NB4 (cell line): ENCODE results near the gene PKNOX2.

ENCODE experiments used
- DNase-seq: peaks from one replicate; pipeline ENCODE4 v3.0.0; 2010; ENCODE audit warnings: low read depth
- H3K4me3 ChIP-seq: one replicate; pipeline ENCODE4 v1.5.1; 2011; ENCODE audit warnings: mild to moderate bottlenecking, low read depth, low read length, moderate library complexity
- MAX ChIP-seq: IDR thresholded peaks from 2 replicates; pipeline ENCODE4 v1.6.1; 2011; ENCODE audit warnings: low read depth, low read length
- MYC ChIP-seq: IDR thresholded peaks from 2 replicates; pipeline ENCODE4 v1.6.1; 2011; ENCODE audit warnings: low read depth, low read length
- POLR2A ChIP-seq: IDR thresholded peaks from 2 replicates; pipeline ENCODE4 v1.6.1; 2011; ENCODE audit warnings: mild to moderate bottlenecking; ENCODE audit not compliant: insufficient read length; ENCODE audit errors: extremely low read depth
- TF ChIP-seq, protein P1 (sequence below): IDR thresholded peaks from one replicate; pipeline ENCODE4 v1.5.1; 2012; ENCODE audit warnings: low read depth, low read length

The PKNOX2 gene

GRCh38 chr11:125301346-125301745 is 136.8 kb downstream of the PKNOX2 start:
- no peak overlapping the region for H3K4me3 ChIP-seq
- DNase-seq = no peak
- TF ChIP-seq MYC (no peak), MAX (no peak), POLR2A (no peak)
- TF ChIP-seq, protein P1, sequence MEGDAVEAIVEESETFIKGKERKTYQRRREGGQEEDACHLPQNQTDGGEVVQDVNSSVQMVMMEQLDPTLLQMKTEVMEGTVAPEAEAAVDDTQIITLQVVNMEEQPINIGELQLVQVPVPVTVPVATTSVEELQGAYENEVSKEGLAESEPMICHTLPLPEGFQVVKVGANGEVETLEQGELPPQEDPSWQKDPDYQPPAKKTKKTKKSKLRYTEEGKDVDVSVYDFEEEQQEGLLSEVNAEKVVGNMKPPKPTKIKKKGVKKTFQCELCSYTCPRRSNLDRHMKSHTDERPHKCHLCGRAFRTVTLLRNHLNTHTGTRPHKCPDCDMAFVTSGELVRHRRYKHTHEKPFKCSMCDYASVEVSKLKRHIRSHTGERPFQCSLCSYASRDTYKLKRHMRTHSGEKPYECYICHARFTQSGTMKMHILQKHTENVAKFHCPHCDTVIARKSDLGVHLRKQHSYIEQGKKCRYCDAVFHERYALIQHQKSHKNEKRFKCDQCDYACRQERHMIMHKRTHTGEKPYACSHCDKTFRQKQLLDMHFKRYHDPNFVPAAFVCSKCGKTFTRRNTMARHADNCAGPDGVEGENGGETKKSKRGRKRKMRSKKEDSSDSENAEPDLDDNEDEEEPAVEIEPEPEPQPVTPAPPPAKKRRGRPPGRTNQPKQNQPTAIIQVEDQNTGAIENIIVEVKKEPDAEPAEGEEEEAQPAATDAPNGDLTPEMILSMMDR = no peak

- TF ChIP-seq, protein P1 = no peak
- TF ChIP-seq MYC (no peak), MAX (no peak), POLR2A (no peak)
- DNase-seq = no peak
- no peak overlapping the region for H3K4me3 ChIP-seq
Measured at GRCh38 chr11:125303186-125303585, 138.6 kb downstream of the PKNOX2 start.

GRCh38 chr11:125303694-125304093 is 139.1 kb downstream of the PKNOX2 start:
- DNase-seq = no peak
- H3K4me3 ChIP-seq = no peak overlapping the region
- TF ChIP-seq MAX (no peak), POLR2A (no peak), MYC (no peak)
- TF ChIP-seq, protein P1 = no peak

DNA sequence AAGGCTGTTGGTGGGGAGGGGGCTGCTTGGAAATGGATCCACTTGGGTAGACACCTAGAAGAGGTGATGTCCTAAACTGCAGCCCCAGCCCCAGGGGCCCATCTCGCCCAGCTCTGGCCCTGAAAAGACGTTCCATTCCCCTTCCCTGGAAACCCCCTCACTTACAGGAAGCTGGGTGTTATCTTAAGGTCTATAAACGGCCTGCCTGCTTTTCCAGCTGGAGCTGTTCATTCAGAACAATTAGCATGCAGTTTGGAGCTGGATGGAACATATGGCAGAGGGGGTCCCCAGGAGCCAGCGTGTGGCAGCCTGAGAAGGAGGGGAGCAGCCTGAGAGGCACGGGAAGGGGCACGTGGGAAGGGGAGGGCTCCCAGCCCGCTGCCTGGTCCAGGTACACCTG is 139.6 kb downstream of the PKNOX2 start:
- DNase-seq = no peak
- H3K4me3 ChIP-seq = no peak overlapping the region

GRCh38 chr11:125304876-125305275 is 140.3 kb downstream of the PKNOX2 start:
- no peak overlapping the region for H3K4me3 ChIP-seq
- TF ChIP-seq, protein P1 = no peak
- TF ChIP-seq MYC (no peak), MAX (no peak), POLR2A (no peak)
- no peak for DNase-seq

More for the DNA sequence above, 139.6 kb downstream of the PKNOX2 start:
- TF ChIP-seq, protein P1 = no peak
- TF ChIP-seq MAX (no peak), POLR2A (no peak), MYC (no peak)

DNA sequence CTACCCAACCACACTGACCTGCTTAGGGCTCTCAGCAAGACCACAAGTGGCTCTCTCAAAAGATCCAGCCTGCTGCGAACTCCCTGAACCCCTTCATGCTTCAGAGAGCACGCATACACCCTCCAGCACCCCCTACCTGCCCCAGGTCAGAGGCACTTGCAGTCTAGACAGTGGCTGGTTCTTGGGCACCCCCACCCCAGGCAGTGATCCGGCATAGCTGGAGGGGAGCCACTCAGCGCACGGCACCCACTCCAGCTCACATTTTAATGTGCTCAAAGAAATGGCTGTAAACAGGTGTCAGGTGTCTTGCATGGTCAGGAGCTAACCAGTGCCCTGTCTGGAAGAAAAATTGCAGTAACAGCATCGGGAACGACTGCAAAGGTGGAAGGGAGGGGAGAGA is 140.8 kb downstream of the PKNOX2 start:
- no peak overlapping the region for H3K4me3 ChIP-seq
- TF ChIP-seq, protein P1 = no peak
- TF ChIP-seq POLR2A = no peak
- no peak for TF ChIP-seq MYC
- no peak for TF ChIP-seq MAX
- no peak for DNase-seq
